Stomach (tissue), 9 donors: ENCODE results near the gene GRAMD1B. TPM values are rescaled to one million over a fixed set of nuclear protein-coding genes. Genes with fewer than 3 reads are reported as not detected.

Experiments
- DNase-seq, 2 donors: peaks; one replicate each; pipeline versions ENCODE4 v3.0.0 to v3.0.0-alpha.2; 2013 to 2019
- H3K27ac ChIP-seq, 5 donors: fragments of 200-600 bp in 4 of 5; sonication (generic) in 4 of 5; one replicate each; pipeline ENCODE4 v1.5.1; 2013 to 2019; ENCODE audit warnings: mild to moderate bottlenecking in 1 of 5, moderate library complexity in 1 of 5
- H3K27me3 ChIP-seq, 3 donors: fragments of 200-600 bp; sonication (generic); one replicate each; pipeline ENCODE4 v1.5.1; 2017 to 2019; ENCODE audit warnings: mixed run types in 1 of 3
- H3K36me3 ChIP-seq, 4 donors: fragments of 200-600 bp; sonication (generic); 1 replicate in 3 of 4; 2 replicates in 1 of 4; pipeline ENCODE4 v1.5.1; 2016 to 2019
- H3K4me1 ChIP-seq, 4 donors: fragments of 200-600 bp; sonication (generic); one replicate each; pipeline ENCODE4 v1.5.1; 2016 to 2019
- H3K4me3 ChIP-seq, 4 donors: fragments of 200-600 bp; sonication (generic) in 3 of 4; one replicate each; pipeline ENCODE4 v1.5.1; 2016 to 2019; ENCODE audit warnings: mild to moderate bottlenecking in 1 of 4
- H3K9me3 ChIP-seq, 4 donors: fragments of 200-600 bp; sonication (generic); one replicate each; pipeline ENCODE4 v1.5.1; 2016 to 2019
- EP300 ChIP-seq: sonication (generic); formaldehyde crosslinking; IDR thresholded peaks from one replicate; pipeline ENCODE4 v1.6.1; 2017; ENCODE audit warnings: antibody characterized with exemption
- POLR2A ChIP-seq, 4 donors: fragments of 450-650 bp; IDR thresholded peaks; one replicate each; pipeline ENCODE4 v1.6.1; 2016; ENCODE audit warnings: antibody characterized with exemption in 4 of 4, control low read depth in 2 of 4, mild to moderate bottlenecking in 1 of 4, moderate library complexity in 1 of 4
- POLR2AphosphoS5 ChIP-seq, 3 donors: sonication (generic); formaldehyde crosslinking; IDR thresholded peaks; one replicate each; pipeline ENCODE4 v1.6.1; 2016; ENCODE audit warnings: antibody characterized with exemption in 3 of 3
- WGBS, 5 donors: extraction: QIAGEN DNeasy Blood & Tissue Kit in 3 of 5; methylation state at CpG; one replicate each; pipeline versions ENCODE4 v1.1.5 to v1.1.7; 2013 to 2018; 5-methylcytosine and 5-hydroxymethylcytosine counted together
- intact Hi-C: fragments of 100-400 bp; cut with DNase I; formaldehyde crosslinking; loops from one replicate; pipeline ENCODE4 v1.15.1; 2023; ENCODE audit warnings: low total_unique reads
- polyA plus RNA-seq, 3 donors: library from polyadenylated mRNA; stranded (reverse); fragments of 200-250 nt; gene quantifications; one replicate each; pipeline ENCODE4 v1.2.3, GENCODE V29; 2013
- total RNA-seq, 5 donors: library from RNA; depleted of rRNA; stranded (reverse); fragments of >200 nt; gene quantifications; one replicate each; pipeline versions ENCODE4 v1.1.0 to v1.2.3, GENCODE V29; 2014 to 2016
- TF ChIP-seq, protein P1 (sequence below), 7 experiments: fragments of 450-650 bp in 4 of 7; fragments of 200-600 bp in 3 of 7; sonication (generic) in 3 of 7; IDR thresholded peaks; one replicate each; pipeline ENCODE4 v1.5.1; 2016 to 2019; ENCODE audit warnings: antibody characterized with exemption in 7 of 7, control low read depth in 2 of 7, mild to moderate bottlenecking in 1 of 7
- donor health status: healthy with polysubstance abuse.
- donor health status: Bipolar disorder and iron deficiency.
- donor health status: healthy.

Gene GRAMD1B
- total and polyA plus RNA-seq, 8 donors, result 0.58 to 39.7 (median 12.2) TPM

DNA sequence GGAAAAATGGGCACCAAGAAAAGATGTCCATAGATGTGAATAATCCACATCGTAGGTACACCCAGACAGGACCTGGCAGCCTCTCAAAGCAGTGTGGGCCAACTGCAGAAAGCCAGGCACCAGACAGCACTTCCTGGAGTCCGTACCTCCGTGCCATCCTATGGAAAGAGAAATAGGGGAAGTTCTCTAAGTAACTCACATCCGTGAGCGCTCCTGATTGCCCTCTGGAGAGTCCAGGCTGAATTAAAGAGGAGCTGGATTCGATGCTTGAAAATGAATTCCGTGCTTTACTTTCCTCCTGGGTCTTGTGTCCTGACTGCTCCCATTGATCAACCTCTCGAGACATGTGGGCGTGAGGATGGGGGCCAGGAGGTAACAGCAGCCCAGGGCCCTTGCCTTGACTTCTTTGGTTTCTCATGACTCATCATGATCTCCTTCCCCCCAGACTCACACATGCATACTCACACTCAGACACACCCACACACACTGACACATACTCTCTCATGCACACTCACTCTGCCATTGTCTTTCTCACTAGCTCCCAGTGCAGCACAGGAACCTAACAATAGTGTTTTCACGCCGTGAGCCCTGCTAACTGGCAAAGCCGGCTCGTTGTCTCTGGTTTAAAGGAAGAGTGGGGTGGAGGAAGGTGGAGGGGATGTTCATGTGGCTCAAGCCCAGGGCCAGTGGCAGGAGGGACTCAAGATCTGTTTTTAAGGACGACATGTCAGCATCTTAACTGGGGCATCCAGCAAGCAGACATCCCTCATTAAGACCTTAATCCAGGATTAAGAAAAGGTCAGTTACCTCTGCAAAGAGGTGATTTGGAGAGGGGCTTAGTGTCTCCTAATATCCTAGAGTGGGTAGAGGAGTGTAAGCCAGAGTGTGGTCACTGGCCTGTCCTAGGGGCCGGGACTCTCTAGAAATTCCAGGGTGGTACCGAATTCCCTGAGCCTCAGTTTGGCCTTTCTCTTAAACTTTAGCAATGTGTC lies 120.2 kb downstream of the GRAMD1B start:
- DNase-seq, result no peak
- H3K27me3 ChIP-seq, result no peaks in the 10 kb centered on the region
- TF ChIP-seq EP300, result no peak
- TF ChIP-seq, protein P1, sequence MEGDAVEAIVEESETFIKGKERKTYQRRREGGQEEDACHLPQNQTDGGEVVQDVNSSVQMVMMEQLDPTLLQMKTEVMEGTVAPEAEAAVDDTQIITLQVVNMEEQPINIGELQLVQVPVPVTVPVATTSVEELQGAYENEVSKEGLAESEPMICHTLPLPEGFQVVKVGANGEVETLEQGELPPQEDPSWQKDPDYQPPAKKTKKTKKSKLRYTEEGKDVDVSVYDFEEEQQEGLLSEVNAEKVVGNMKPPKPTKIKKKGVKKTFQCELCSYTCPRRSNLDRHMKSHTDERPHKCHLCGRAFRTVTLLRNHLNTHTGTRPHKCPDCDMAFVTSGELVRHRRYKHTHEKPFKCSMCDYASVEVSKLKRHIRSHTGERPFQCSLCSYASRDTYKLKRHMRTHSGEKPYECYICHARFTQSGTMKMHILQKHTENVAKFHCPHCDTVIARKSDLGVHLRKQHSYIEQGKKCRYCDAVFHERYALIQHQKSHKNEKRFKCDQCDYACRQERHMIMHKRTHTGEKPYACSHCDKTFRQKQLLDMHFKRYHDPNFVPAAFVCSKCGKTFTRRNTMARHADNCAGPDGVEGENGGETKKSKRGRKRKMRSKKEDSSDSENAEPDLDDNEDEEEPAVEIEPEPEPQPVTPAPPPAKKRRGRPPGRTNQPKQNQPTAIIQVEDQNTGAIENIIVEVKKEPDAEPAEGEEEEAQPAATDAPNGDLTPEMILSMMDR (IDR thresholded peaks at IDR 0.05), result no peak
- no peak for TF ChIP-seq POLR2A (IDR thresholded peaks at IDR 0.05)
- no peak for TF ChIP-seq POLR2AphosphoS5 (IDR thresholded peaks at IDR 0.05)
- no peak overlapping the region for H3K27ac ChIP-seq
- no peaks in the 10 kb centered on the region for H3K9me3 ChIP-seq
- intact Hi-C loops, result no loop called here
- WGBS, 5 donors, result 69 to 78% (median 75%) methylated on average over 16 of the region's 16 CpGs
- no peak overlapping the region for H3K4me3 ChIP-seq
- no peaks in the 10 kb centered on the region for H3K4me1 ChIP-seq
- H3K36me3 ChIP-seq, result no peaks in the 10 kb centered on the region

DNA sequence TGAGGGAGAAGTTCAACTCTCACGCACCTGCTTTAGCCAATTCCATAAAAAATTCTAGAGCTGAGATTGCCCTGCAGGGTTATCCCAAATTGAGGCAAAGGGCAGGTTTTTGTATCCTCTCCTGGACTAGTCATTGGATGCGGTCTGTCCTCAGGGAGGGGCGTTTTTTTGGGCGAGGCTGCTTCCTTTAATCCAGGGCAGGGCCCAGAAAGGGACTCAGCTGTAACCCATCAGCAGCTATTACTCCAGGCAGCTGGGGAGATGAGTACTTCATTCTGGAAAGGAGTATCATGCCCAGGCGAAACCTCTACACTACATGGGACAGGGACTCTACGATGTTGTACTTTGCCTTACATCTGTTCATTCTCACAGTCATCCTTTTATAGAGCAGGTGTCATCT lies 121.0 kb downstream of the GRAMD1B start:
- no peak overlapping the region for H3K4me3 ChIP-seq
- H3K27ac ChIP-seq, result no peak overlapping the region
- WGBS, 5 donors, result 80 to 92% (median 85%) methylated on average over 5 to 6 of the region's 6 CpGs
- no peaks in the 10 kb centered on the region for H3K27me3 ChIP-seq
- intact Hi-C loops, result no loop called here
- no peaks in the 10 kb centered on the region for H3K36me3 ChIP-seq
- DNase-seq, result no peak
- no peaks in the 10 kb centered on the region for H3K4me1 ChIP-seq
- H3K9me3 ChIP-seq, result no peaks in the 10 kb centered on the region
- TF ChIP-seq, protein P1 (IDR thresholded peaks at IDR 0.05), result no peak
- TF ChIP-seq EP300 (no peak), POLR2A (IDR thresholded peaks at IDR 0.05) (no peak)

DNA sequence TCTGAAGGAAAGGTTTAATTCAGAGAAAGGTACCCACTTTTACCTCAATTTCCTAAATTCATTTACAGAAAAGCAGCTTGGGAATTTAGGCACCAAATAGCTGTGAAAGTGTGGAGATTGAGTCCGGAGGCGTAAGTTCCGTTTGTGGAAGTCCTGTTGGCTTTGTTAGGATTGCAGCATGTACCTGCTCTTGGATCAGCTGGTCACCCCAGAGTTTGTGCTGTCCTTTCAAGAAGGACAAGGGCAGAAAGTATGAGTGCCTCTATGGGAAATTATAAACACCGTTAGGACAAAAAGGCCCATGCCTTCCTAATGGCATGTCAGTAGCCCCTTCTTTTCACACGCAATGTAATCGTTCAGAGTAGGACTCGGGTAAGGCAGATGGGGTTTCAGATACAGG lies 126.6 kb downstream of the GRAMD1B start:
- no peak for TF ChIP-seq EP300
- TF ChIP-seq POLR2AphosphoS5 (IDR thresholded peaks at IDR 0.05), result no peak
- TF ChIP-seq, protein P1 (IDR thresholded peaks at IDR 0.05), result no peak
- no peak for TF ChIP-seq POLR2A (IDR thresholded peaks at IDR 0.05)
- H3K27ac ChIP-seq, result no peak overlapping the region
- H3K4me3 ChIP-seq, result no peak overlapping the region
- WGBS, 5 donors, result 84 to 91% (median 89%) methylated on average over 7 of the region's 7 CpGs
- DNase-seq, result no peak
- no peaks in the 10 kb centered on the region for H3K36me3 ChIP-seq
- intact Hi-C loops, result no loop called here
- no peaks in the 10 kb centered on the region for H3K9me3 ChIP-seq
- peaks cover 9 to 23% (median 20%) of the 10 kb centered on the region in 4 donors for H3K4me1 ChIP-seq
- H3K27me3 ChIP-seq, result no peaks in the 10 kb centered on the region

DNA sequence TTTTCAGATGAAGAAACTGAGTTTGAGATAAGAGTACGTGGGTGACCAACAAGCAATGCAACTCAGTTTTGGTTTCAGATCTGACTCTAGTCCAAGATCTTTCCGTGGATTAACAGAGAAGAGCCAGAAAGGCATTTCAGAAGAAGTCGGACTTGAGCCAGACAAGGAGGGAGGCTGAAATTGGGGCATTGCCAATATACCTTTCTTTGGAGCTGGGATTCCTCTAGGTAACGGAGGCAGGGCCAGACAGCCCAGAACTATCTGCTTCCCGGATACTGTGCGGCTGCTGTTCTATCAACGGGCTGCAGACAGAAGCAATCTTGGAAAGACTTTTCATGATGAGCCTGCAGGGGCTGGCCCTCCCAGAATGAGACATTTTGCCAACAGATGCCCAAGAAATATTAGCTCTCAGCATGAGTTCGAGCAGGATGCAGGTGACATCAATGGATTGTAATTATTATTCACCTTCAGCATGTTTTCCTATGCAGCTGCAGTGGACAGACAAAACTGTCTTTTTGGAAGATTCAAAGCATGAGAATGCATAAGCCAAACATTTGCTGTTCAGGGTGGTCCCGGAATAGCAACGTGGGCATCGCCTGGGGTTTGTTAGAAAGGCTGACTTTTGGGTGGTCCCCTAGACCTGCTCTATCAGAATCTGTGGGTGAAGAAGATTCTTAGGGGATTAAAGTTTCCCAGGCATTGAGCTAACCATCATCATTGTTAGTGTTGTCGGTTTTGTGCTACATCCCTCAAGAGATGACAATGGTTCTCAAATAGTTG lies 128.7 kb downstream of the GRAMD1B start:
- H3K9me3 ChIP-seq, result no peaks in the 10 kb centered on the region
- no peak overlapping the region for H3K4me3 ChIP-seq
- DNase-seq, result no peak
- no peaks in the 10 kb centered on the region for H3K27me3 ChIP-seq
- TF ChIP-seq POLR2AphosphoS5 (IDR thresholded peaks at IDR 0.05), result no peak
- no peak for TF ChIP-seq EP300
- TF ChIP-seq, protein P1 (IDR thresholded peaks at IDR 0.05), result no peak
- no peak for TF ChIP-seq POLR2A (IDR thresholded peaks at IDR 0.05)
- no peaks in the 10 kb centered on the region for H3K36me3 ChIP-seq
- WGBS, 5 donors, result 53 to 71% (median 69%) methylated on average over 12 of the region's 12 CpGs
- no peak overlapping the region for H3K27ac ChIP-seq
- intact Hi-C loops, result no loop called here
- peaks cover 12 to 33% (median 23%) of the 10 kb centered on the region in 4 donors for H3K4me1 ChIP-seq
